A549 (cell line): Measurements from ENCODE around the gene BCS1L. TPM values are rescaled to one million over a fixed set of nuclear protein-coding genes. Genes with fewer than 3 reads are reported as not detected.

Source experiments
- ATAC-seq, 2 experiments: fragments of 200-7000 bp in 1 of 2; fragments of >200 bp in 1 of 2; cut with Nextera tagmentation in 1 of 2; cut with Tn5 transposase in 1 of 2; 3 replicates each; pipeline versions ENCODE4 v1.8.0 to v1.9.1; 2018 to 2020; ENCODE audit warnings: mild to moderate bottlenecking in 1 of 2, moderate library complexity in 1 of 2
- CTCF ChIA-PET: fragments of 300-600 bp; sonication (Branson Sonifier 250); formaldehyde crosslinking; extraction: SDS; loops from one replicate; lab custom pipeline; 2021; ENCODE audit warnings: antibody characterized with exemption, inconsistent platforms; lab: Yijun Ruan, JAX
- POLR2A ChIA-PET: fragments of 350-600 bp; formaldehyde crosslinking; extraction: SDS; loops from one replicate; lab custom pipeline; 2021; ENCODE audit warnings: antibody characterized with exemption, inconsistent platforms; lab: Yijun Ruan, JAX
- DNase-seq, 2 experiments: peaks; one replicate each; pipeline versions ENCODE4 v3.0.0 to v3.0.0-alpha.2; 2011 to 2016; ENCODE audit warnings: low read depth in 1 of 2, low spot score in 1 of 2
- FAIRE-seq: peaks from 2 replicates; lab custom pipeline; 2011; peaks lifted over from hg19 to GRCh38; lab: Jason Lieb, UNC
- H3K27ac ChIP-seq, 2 experiments: fragments of >200 bp; sonication (Bioruptor Twin); formaldehyde crosslinking; 3 replicates each; pipeline ENCODE4 v1.5.1; 2016 to 2017
- H3K4me1 ChIP-seq: fragments of >200 bp; sonication (Bioruptor Twin); formaldehyde crosslinking; 3 replicates; pipeline ENCODE4 v1.6.1; 2016
- H3K4me2 ChIP-seq: fragments of >200 bp; sonication (Bioruptor Twin); formaldehyde crosslinking; 3 replicates; pipeline ENCODE4 v1.6.1; 2016
- H3K4me3 ChIP-seq: fragments of >200 bp; sonication (Bioruptor Twin); formaldehyde crosslinking; 3 replicates; pipeline ENCODE4 v1.5.1; 2016
- H3K9me3 ChIP-seq: fragments of >200 bp; sonication (Bioruptor Twin); formaldehyde crosslinking; 3 replicates; pipeline ENCODE4 v1.6.1; 2016
- CBX8 ChIP-seq: fragments of 200-600 bp; sonication (generic); IDR thresholded peaks from 2 replicates; pipeline ENCODE4 v1.6.1; 2016
- EP300 ChIP-seq, 2 experiments: fragments of >200 bp; sonication (Bioruptor Twin); formaldehyde crosslinking; IDR thresholded peaks; 2 replicates in 1 of 2; 3 replicates in 1 of 2; pipeline ENCODE4 v1.6.1; 2016 to 2017
- FOSB ChIP-seq: fragments of 250-450 bp; sonication (Bioruptor Pico); IDR thresholded peaks from 2 replicates; pipeline ENCODE4 v1.5.0; 2020; ENCODE audit warnings: mild to moderate bottlenecking, moderate library complexity
- FOSL2 ChIP-seq, 2 experiments: fragments of 450-650 bp in 1 of 2; fragments of >200 bp in 1 of 2; sonication (Bioruptor Twin) in 1 of 2; formaldehyde crosslinking; IDR thresholded peaks; 2 replicates each; pipeline versions ENCODE4 v1.5.0 to v1.6.1; 2016 to 2020; ENCODE audit warnings: mild to moderate bottlenecking in 1 of 2, moderate library complexity in 1 of 2
- GATA3 ChIP-seq: IDR thresholded peaks from 2 replicates; pipeline ENCODE4 v1.6.1; 2012; ENCODE audit warnings: borderline replicate concordance
- HDAC2 ChIP-seq: fragments of 200-600 bp; sonication (generic); IDR thresholded peaks from 2 replicates; pipeline ENCODE4 v1.6.1; 2016
- HOXA7 ChIP-seq: fragments of 250-450 bp; sonication (Bioruptor Pico); IDR thresholded peaks from 2 replicates; pipeline ENCODE4 v1.5.0; 2020; ENCODE audit warnings: mild to moderate bottlenecking, moderate library complexity
- HOXB13 ChIP-seq: fragments of 250-450 bp; sonication (Bioruptor Pico); IDR thresholded peaks from 2 replicates; pipeline ENCODE4 v1.5.0; 2020; ENCODE audit warnings: low read depth, mild to moderate bottlenecking, moderate library complexity
- JUN ChIP-seq, 2 experiments: fragments of >200 bp; sonication (Bioruptor Twin); formaldehyde crosslinking; IDR thresholded peaks; 2 replicates in 1 of 2; 3 replicates in 1 of 2; pipeline ENCODE4 v1.6.1; 2016 to 2017
- KDM1A ChIP-seq: fragments of 200-600 bp; sonication (generic); IDR thresholded peaks from 2 replicates; pipeline ENCODE4 v1.6.1; 2016; ENCODE audit warnings: low read depth, mild to moderate bottlenecking
- KDM5A ChIP-seq: fragments of 200-600 bp; sonication (generic); IDR thresholded peaks from 2 replicates; pipeline ENCODE4 v1.6.1; 2016; ENCODE audit warnings: antibody characterized with exemption, mild to moderate bottlenecking
- MAFK ChIP-seq: fragments of 450-650 bp; IDR thresholded peaks from 2 replicates; pipeline ENCODE4 v1.6.1; 2014; ENCODE audit not compliant: partially characterized antibody
- MAZ ChIP-seq: fragments of 150-350 bp; IDR thresholded peaks from 2 replicates; pipeline ENCODE4 v1.6.1; 2014; ENCODE audit warnings: antibody characterized with exemption, low read depth, low read length, borderline replicate concordance
- MYC ChIP-seq: IDR thresholded peaks from 2 replicates; pipeline ENCODE4 v1.6.1; 2012; ENCODE audit warnings: mild to moderate bottlenecking, inconsistent platforms, low read length, improper control_type of control experiment, borderline replicate concordance
- NPAS2 ChIP-seq: fragments of 250-450 bp; sonication (Bioruptor Pico); IDR thresholded peaks from 2 replicates; pipeline ENCODE4 v1.8.0; 2022; ENCODE audit warnings: mild to moderate bottlenecking, moderate library complexity, borderline replicate concordance
- POLR2A ChIP-seq: IDR thresholded peaks from 2 replicates; pipeline ENCODE4 v1.6.1; 2012; ENCODE audit warnings: mild to moderate bottlenecking, low read length
- POLR2AphosphoS2 ChIP-seq: conservative IDR thresholded peaks from 2 replicates; pipeline ENCODE4 v1.6.1; 2012; ENCODE audit warnings: low read length, improper control_type of control experiment, inconsistent platforms
- RCOR1 ChIP-seq: fragments of 150-350 bp; IDR thresholded peaks from 2 replicates; pipeline ENCODE4 v1.6.1; 2014; ENCODE audit warnings: antibody characterized with exemption, low read length, low read depth
- RFX5 ChIP-seq: fragments of 450-650 bp; IDR thresholded peaks from 2 replicates; pipeline ENCODE4 v1.7.1; 2014; ENCODE audit warnings: antibody characterized with exemption, mild to moderate bottlenecking, moderate library complexity
- SREBF2 ChIP-seq: fragments of 450-650 bp; IDR thresholded peaks from 2 replicates; pipeline ENCODE4 v1.6.1; 2014; ENCODE audit warnings: mild to moderate bottlenecking, moderate library complexity
- TP53 ChIP-seq: fragments of 250-450 bp; sonication (Bioruptor Pico); IDR thresholded peaks from 2 replicates; pipeline ENCODE4 v1.5.0; 2021; ENCODE audit warnings: mild to moderate bottlenecking, moderate library complexity
- WGBS: methylation state at CpG from one replicate; pipeline ENCODE4 v1.1.6; 2017; ENCODE audit errors: missing lambda C conversion rate; 5-methylcytosine and 5-hydroxymethylcytosine counted together
- polyA minus RNA-seq: library from RNA; depleted of rRNA, polyadenylated mRNA; stranded (reverse); fragments of >200 nt; gene quantifications from 2 replicates; pipeline ENCODE4 v1.2.3, GENCODE V29; 2011; rRNA and poly(A)+ RNA removed
- polyA plus RNA-seq, 4 experiments: library from polyadenylated mRNA; depleted of rRNA in 3 of 4; stranded (reverse); fragments of >200 nt; fragmentation: RNase III in 1 of 4; extraction: RNeasy Plus Mini Kit Qiagen cat#74134 plus additional on column Dnase treatment in 1 of 4; gene quantifications; 2 replicates in 3 of 4; 3 replicates in 1 of 4; pipeline ENCODE4 v1.2.3, GENCODE V29; 2011 to 2017
- TF ChIP-seq, protein P1 (sequence below): fragments of >200 bp; sonication (Bioruptor Twin); formaldehyde crosslinking; IDR thresholded peaks from 3 replicates; pipeline ENCODE4 v1.6.1; 2016
- TF ChIP-seq, protein P2 (sequence below): IDR thresholded peaks from 2 replicates; pipeline ENCODE4 v1.6.1; 2012
- TF ChIP-seq, protein P3 (sequence below): IDR thresholded peaks from 2 replicates; pipeline ENCODE4 v1.6.1; 2012; ENCODE audit warnings: low read depth, borderline replicate concordance
- TF ChIP-seq, protein P4 (sequence below): fragments of 150-350 bp; IDR thresholded peaks from 2 replicates; pipeline ENCODE4 v1.6.1; 2014; ENCODE audit warnings: low read depth, mild to moderate bottlenecking, low read length
- TF ChIP-seq, protein P5 (sequence below): IDR thresholded peaks from 2 replicates; pipeline ENCODE4 v1.6.1; 2012
- TF ChIP-seq, protein P6 (sequence below): fragments of 250-450 bp; sonication (Bioruptor Pico); IDR thresholded peaks from 2 replicates; pipeline ENCODE4 v1.5.0; 2021; ENCODE audit warnings: mild to moderate bottlenecking, moderate library complexity, borderline replicate concordance

Gene BCS1L, protein sequence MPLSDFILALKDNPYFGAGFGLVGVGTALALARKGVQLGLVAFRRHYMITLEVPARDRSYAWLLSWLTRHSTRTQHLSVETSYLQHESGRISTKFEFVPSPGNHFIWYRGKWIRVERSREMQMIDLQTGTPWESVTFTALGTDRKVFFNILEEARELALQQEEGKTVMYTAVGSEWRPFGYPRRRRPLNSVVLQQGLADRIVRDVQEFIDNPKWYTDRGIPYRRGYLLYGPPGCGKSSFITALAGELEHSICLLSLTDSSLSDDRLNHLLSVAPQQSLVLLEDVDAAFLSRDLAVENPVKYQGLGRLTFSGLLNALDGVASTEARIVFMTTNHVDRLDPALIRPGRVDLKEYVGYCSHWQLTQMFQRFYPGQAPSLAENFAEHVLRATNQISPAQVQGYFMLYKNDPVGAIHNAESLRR
- polyA plus RNA-seq (2011; rRNA removed) (47.1 and 47.2 TPM in 2 replicates), polyA plus RNA-seq (2017; fragmentation: RNase III; extraction: RNeasy Plus Mini Kit Qiagen cat#74134 plus additional on column Dnase treatment) (46.3 to 52.7 TPM (median 47.5 TPM) in 3 replicates), polyA minus RNA-seq (47.4 and 60.0 TPM in 2 replicates)
- 86.0 and 89.3 TPM in 2 replicates for polyA plus RNA-seq (2012; cell fraction: cytosol; rRNA removed)
- polyA plus RNA-seq (2012; cell fraction: nucleus; rRNA removed), result 154 and 158 TPM in 2 replicates

DNA sequence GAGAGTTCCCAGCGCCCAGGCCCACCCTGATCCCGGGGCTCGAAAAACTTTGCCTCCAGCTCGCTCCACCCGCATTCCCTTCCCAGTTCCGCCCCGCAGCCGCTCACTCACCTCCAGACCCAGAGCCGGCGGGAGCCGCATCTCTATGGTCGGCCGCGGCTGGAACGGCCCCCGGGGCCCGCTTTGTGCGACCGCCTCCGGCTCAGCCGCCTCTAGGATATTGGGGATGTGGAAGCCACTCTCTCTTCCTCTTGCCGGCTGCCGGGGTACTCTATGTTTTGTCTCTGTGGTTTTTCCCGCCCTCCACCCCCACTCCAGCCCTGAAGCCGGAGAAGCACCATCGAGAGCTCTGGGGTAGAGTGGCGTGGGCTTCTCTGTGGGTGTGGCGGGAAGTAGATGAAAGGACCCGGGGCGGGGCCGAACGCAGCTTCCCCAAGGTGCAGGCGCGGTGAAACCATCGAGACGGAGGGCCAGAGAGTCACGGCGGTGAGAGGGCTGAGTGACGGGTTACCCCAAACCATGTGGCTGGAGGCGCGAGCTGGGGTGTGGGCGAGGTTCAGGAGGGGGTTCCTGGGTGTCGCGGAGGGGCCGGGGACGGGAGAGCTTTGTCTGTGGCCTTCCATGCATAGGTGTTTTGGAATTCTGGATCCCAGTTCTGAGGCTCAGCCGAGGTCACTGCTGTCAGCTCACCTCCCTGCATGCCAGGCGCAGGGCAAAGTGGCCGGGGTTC is at the start of gene BCS1L, which contains the start of gene ZNF142:
Gene BCS1L, plus strand, starts transcription at position 426 of the 730 bp plus-strand sequence. CDS start 1,305 bp downstream, outside the sequence.
Gene ZNF142, minus strand, starts transcription at position 366 of the 730 bp plus-strand sequence. CDS start 3,194 bp downstream, outside the sequence.
- H3K4me2 ChIP-seq, result peak within 1 kb of the TSS; percentile 79
- ChIA-PET POLR2A (interaction anchor here (0.6 to 4.0 kb wide), 5 partner anchors 13 to 431 kb away, joined by 3 to 37 read pairs (median 3); partner anchors contain the start of genes RNF25 and STK36), CTCF (interaction anchor here (0.6 to 7.8 kb wide), 17 partner anchors 11 to 376 kb away, joined by 3 to 76 read pairs (median 4); partner anchors contain the start of genes RNF25, STK36 and TTLL4)
- FAIRE-seq (no peak), DNase-seq (peak; percentile 90 to 92), ATAC-seq (peak; percentile 94 to 96)
- TF ChIP-seq, protein P1, sequence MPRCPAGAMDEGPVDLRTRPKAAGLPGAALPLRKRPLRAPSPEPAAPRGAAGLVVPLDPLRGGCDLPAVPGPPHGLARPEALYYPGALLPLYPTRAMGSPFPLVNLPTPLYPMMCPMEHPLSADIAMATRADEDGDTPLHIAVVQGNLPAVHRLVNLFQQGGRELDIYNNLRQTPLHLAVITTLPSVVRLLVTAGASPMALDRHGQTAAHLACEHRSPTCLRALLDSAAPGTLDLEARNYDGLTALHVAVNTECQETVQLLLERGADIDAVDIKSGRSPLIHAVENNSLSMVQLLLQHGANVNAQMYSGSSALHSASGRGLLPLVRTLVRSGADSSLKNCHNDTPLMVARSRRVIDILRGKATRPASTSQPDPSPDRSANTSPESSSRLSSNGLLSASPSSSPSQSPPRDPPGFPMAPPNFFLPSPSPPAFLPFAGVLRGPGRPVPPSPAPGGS, result peak; percentile 88; the same call in 1 of the 3 replicates
- TF ChIP-seq, protein P2, sequence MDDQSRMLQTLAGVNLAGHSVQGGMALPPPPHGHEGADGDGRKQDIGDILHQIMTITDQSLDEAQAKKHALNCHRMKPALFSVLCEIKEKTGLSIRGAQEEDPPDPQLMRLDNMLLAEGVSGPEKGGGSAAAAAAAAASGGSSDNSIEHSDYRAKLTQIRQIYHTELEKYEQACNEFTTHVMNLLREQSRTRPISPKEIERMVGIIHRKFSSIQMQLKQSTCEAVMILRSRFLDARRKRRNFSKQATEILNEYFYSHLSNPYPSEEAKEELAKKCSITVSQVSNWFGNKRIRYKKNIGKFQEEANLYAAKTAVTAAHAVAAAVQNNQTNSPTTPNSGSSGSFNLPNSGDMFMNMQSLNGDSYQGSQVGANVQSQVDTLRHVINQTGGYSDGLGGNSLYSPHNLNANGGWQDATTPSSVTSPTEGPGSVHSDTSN, result no peak; the same call in 1 of the 2 replicates
- TF ChIP-seq TP53, result no peak
- TF ChIP-seq FOSL2 (IDR thresholded peaks at IDR 0.05), result no peak
- TF ChIP-seq FOSL2 (CRISPR knock-in tag; IDR thresholded peaks at IDR 0.05), result 0 out of 2 replicates have a peak, but pooled peaks have one; percentile 6
- no peak for TF ChIP-seq RFX5
- no peak for TF ChIP-seq KDM1A
- TF ChIP-seq, protein P3, sequence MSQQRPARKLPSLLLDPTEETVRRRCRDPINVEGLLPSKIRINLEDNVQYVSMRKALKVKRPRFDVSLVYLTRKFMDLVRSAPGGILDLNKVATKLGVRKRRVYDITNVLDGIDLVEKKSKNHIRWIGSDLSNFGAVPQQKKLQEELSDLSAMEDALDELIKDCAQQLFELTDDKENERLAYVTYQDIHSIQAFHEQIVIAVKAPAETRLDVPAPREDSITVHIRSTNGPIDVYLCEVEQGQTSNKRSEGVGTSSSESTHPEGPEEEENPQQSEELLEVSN, result peak; percentile 71
- no peak for TF ChIP-seq HOXB13 (CRISPR knock-in tag)
- no peak for TF ChIP-seq EP300 (IDR thresholded peaks at IDR 0.05)
- TF ChIP-seq, protein P4, sequence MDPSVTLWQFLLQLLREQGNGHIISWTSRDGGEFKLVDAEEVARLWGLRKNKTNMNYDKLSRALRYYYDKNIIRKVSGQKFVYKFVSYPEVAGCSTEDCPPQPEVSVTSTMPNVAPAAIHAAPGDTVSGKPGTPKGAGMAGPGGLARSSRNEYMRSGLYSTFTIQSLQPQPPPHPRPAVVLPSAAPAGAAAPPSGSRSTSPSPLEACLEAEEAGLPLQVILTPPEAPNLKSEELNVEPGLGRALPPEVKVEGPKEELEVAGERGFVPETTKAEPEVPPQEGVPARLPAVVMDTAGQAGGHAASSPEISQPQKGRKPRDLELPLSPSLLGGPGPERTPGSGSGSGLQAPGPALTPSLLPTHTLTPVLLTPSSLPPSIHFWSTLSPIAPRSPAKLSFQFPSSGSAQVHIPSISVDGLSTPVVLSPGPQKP, result no peak
- TF ChIP-seq MAZ, result no peak
- TF ChIP-seq, protein P5, sequence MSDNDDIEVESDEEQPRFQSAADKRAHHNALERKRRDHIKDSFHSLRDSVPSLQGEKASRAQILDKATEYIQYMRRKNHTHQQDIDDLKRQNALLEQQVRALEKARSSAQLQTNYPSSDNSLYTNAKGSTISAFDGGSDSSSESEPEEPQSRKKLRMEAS, result peak; percentile 98
- TF ChIP-seq SREBF2, result no peak
- TF ChIP-seq POLR2A, result peak; percentile 91
- peak; percentile 14 to 84; a peak in 2 of 5 replicates for TF ChIP-seq JUN (IDR thresholded peaks at IDR 0.05)
- TF ChIP-seq MYC, result peak; percentile 49; the same call in 1 of the 2 replicates
- TF ChIP-seq KDM5A, result peak; percentile 47; the same call in 1 of the 2 replicates
- peak within 1 kb of the TSS; percentile 93 to 95 for H3K27ac ChIP-seq
- peak within 1 kb of the TSS; percentile 77 for H3K4me3 ChIP-seq
- H3K9me3 ChIP-seq, result no peaks in the 10 kb centered on the region
- peaks cover 14% of the 10 kb centered on the region; the same call in 2 of the 3 replicates for H3K4me1 ChIP-seq
- WGBS, result 1% methylated on average over 32 of the region's 49 CpGs

DNA sequence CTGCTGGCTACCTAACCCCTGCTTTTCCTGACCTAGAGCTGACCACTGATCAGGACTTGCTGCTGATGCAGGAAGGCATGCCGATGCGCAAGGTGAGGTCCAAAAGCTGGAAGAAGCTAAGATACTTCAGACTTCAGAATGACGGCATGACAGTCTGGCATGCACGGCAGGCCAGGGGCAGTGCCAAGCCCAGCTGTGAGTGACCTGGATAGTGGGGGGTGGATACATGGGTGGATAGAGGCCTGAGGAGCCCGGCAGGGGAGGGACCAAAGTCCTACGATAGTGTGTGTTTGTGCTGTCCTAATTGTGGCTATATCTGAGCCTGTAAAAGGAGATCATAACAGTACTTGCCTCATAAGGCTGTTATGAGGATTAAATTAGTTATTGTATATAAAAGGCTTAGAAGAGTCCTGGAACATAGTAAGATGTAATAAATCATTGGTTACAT is 43.6 kb upstream of the BCS1L start:
- no peak for FAIRE-seq
- TF ChIP-seq HDAC2 (no peak), NPAS2 (no peak), KDM1A (no peak), SREBF2 (no peak), FOSB (no peak), HOXA7 (CRISPR knock-in tag) (no peak), POLR2A (no peak), RFX5 (no peak), POLR2AphosphoS2 (no peak), CBX8 (no peak), GATA3 (no peak), MAFK (no peak), RCOR1 (no peak)
- TF ChIP-seq, protein P6, sequence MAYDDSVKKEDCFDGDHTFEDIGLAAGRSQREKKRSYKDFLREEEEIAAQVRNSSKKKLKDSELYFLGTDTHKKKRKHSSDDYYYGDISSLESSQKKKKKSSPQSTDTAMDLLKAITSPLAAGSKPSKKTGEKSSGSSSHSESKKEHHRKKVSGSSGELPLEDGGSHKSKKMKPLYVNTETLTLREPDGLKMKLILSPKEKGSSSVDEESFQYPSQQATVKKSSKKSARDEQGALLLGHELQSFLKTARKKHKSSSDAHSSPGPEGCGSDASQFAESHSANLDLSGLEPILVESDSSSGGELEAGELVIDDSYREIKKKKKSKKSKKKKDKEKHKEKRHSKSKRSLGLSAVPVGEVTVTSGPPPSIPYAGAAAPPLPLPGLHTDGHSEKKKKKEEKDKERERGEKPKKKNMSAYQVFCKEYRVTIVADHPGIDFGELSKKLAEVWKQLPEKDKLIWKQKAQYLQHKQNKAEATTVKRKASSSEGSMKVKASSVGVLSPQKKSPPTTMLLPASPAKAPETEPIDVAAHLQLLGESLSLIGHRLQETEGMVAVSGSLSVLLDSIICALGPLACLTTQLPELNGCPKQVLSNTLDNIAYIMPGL (CRISPR knock-in tag), result no peak

More for the DNA sequence above, 43.6 kb upstream of the BCS1L start:
- WGBS, result 70% methylated on average over 6 of the region's 6 CpGs
- no peak overlapping the region for H3K4me2 ChIP-seq
- peak; percentile 23 to 43; a peak in 4 of 6 replicates for ATAC-seq
- ChIA-PET CTCF (interaction anchor here (1.2 kb wide), 1 partner anchor 43 kb away, joined by 3 read pairs; no protein-coding TSS in a partner anchor), POLR2A (no interaction called here)
- no peaks in the 10 kb centered on the region for H3K9me3 ChIP-seq
- no peak for DNase-seq
- no peak overlapping the region for H3K4me3 ChIP-seq
- H3K4me1 ChIP-seq, result no peaks in the 10 kb centered on the region
- H3K27ac ChIP-seq, result no peak overlapping the region
